Measurements from ENCODE around the gene MRPL49.
A peak's percentile ranks its signal among the peaks of the same experiment; 100 is the strongest.

DNA sequence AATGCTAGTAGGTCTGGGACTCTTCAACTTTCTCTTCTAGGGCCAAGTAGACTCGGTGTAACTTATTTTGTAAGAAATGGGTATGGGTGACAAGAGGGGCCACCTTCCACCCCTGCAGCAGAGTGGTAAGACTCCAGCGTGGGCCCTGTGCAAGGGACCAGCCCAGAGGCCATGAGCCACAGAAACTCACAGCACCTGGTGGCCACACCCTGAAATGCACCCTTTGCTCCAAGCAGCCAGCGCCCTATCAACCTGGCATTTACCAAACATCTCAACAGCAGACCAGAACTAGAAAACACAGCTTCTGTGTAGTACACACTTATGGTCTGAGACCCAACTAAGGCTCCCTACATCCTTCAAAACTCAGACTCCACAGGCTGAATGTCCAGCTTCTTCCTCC lies 44.0 kb upstream of the MRPL49 start:
- TF ChIP-seq, protein P1, sequence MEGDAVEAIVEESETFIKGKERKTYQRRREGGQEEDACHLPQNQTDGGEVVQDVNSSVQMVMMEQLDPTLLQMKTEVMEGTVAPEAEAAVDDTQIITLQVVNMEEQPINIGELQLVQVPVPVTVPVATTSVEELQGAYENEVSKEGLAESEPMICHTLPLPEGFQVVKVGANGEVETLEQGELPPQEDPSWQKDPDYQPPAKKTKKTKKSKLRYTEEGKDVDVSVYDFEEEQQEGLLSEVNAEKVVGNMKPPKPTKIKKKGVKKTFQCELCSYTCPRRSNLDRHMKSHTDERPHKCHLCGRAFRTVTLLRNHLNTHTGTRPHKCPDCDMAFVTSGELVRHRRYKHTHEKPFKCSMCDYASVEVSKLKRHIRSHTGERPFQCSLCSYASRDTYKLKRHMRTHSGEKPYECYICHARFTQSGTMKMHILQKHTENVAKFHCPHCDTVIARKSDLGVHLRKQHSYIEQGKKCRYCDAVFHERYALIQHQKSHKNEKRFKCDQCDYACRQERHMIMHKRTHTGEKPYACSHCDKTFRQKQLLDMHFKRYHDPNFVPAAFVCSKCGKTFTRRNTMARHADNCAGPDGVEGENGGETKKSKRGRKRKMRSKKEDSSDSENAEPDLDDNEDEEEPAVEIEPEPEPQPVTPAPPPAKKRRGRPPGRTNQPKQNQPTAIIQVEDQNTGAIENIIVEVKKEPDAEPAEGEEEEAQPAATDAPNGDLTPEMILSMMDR (IDR thresholded peaks at IDR 0.05) = peak; percentile 32 to 65 (median 53)
- no peak for TF ChIP-seq POLR2A (IDR thresholded peaks at IDR 0.05)

Data from adrenal gland (tissue), 5 donors.